CD8-positive, alpha-beta memory T cell (primary cell): ENCODE results near the gene ATAD3A. TPM values are rescaled to one million over a fixed set of nuclear protein-coding genes. Genes with fewer than 3 reads are reported as not detected.
A peak's percentile ranks its signal among the peaks of the same experiment; 100 is the strongest.
"Not testable (repeated sequence)": the region's sequence is repeated elsewhere in the genome, so short reads cannot be mapped to it uniquely, and the experiment has no call there.

ENCODE experiments used
- CTCF ChIA-PET: fragments of 350-600 bp; sonication (Branson Sonifier 250); formaldehyde crosslinking; loops from one replicate; lab custom pipeline; 2021; ENCODE audit warnings: antibody characterized with exemption; lab: Charles Lee
- POLR2A ChIA-PET: fragments of 350-600 bp; sonication (Branson Sonifier 250); formaldehyde crosslinking; loops from one replicate; lab custom pipeline; 2021; ENCODE audit warnings: antibody characterized with exemption; lab: Charles Lee
- DNase-seq, 5 donors: peaks; one replicate each; pipeline versions ENCODE4 v3.0.0 to v3.0.0-alpha.2; 2020 to 2022; ENCODE audit warnings: mixed read lengths in 1 of 5
- H3K27ac ChIP-seq: one replicate; pipeline ENCODE4 v1.7.0; 2013; ENCODE audit warnings: low read depth, mild to moderate bottlenecking, low read length, moderate library complexity
- H3K27me3 ChIP-seq: 2 replicates; pipeline ENCODE4 v1.7.0; 2013; ENCODE audit warnings: low read length, mild to moderate bottlenecking; ENCODE audit not compliant: insufficient read depth, poor library complexity, severe bottlenecking
- H3K36me3 ChIP-seq: 2 replicates; pipeline ENCODE4 v1.7.0; 2013; ENCODE audit warnings: mild to moderate bottlenecking, low read length, moderate library complexity; ENCODE audit not compliant: insufficient read depth
- H3K4me1 ChIP-seq: 2 replicates; pipeline ENCODE4 v1.7.0; 2013; ENCODE audit warnings: mild to moderate bottlenecking, low read length, moderate library complexity; ENCODE audit not compliant: insufficient read depth
- H3K4me3 ChIP-seq: 2 replicates; pipeline ENCODE4 v1.7.0; 2013; ENCODE audit warnings: mild to moderate bottlenecking, low read length
- H3K9me3 ChIP-seq: 2 replicates; pipeline ENCODE4 v1.7.0; 2013; ENCODE audit warnings: mild to moderate bottlenecking, low read length
- H3K27ac Mint-ChIP-seq, 8 donors: one replicate each; pipeline ENCODE4 v1.8.0; 2020 to 2021; ENCODE audit warnings: mixed read lengths in 8 of 8, mild to moderate bottlenecking in 6 of 8, inconsistent platforms in 3 of 8, moderate library complexity in 3 of 8
- H3K27me3 Mint-ChIP-seq, 2 donors: one replicate each; pipeline ENCODE4 v1.8.0; 2020 to 2021; ENCODE audit warnings: mixed read lengths in 2 of 2, mild to moderate bottlenecking in 1 of 2, moderate library complexity in 1 of 2
- H3K36me3 Mint-ChIP-seq, 3 donors: one replicate each; pipeline ENCODE4 v1.8.0; 2020 to 2021; ENCODE audit warnings: mixed read lengths in 3 of 3, inconsistent platforms in 1 of 3, mild to moderate bottlenecking in 1 of 3
- H3K4me1 Mint-ChIP-seq, 3 donors: one replicate each; pipeline ENCODE4 v1.8.0; 2020 to 2021; ENCODE audit warnings: mixed read lengths in 3 of 3, inconsistent platforms in 1 of 3, mild to moderate bottlenecking in 1 of 3
- H3K4me3 Mint-ChIP-seq, 7 donors: one replicate each; pipeline ENCODE4 v1.8.0; 2020 to 2021; ENCODE audit warnings: mixed read lengths in 7 of 7, mild to moderate bottlenecking in 6 of 7, moderate library complexity in 4 of 7, inconsistent platforms in 2 of 7
- H3K9me3 Mint-ChIP-seq, 5 donors: one replicate each; pipeline ENCODE4 v1.8.0; 2020 to 2022; ENCODE audit warnings: mixed read lengths in 5 of 5, mild to moderate bottlenecking in 3 of 5, moderate library complexity in 2 of 5, inconsistent platforms in 1 of 5
- polyA plus RNA-seq: library from polyadenylated mRNA; unstranded; fragments of 300-500 nt; fragmentation: Illumina TruSeq; gene quantifications from one replicate; pipeline ENCODE4 v1.2.3, GENCODE V29; 2021
- total RNA-seq, 2 experiments: library from RNA; stranded (reverse); gene quantifications; one replicate each; pipeline ENCODE4 v1.2.3, GENCODE V29; 2021

Gene ATAD3A
- total and polyA plus RNA-seq, 3 experiments from 2014 or later = 16.0 to 98.7 (median 97.4) TPM

DNA sequence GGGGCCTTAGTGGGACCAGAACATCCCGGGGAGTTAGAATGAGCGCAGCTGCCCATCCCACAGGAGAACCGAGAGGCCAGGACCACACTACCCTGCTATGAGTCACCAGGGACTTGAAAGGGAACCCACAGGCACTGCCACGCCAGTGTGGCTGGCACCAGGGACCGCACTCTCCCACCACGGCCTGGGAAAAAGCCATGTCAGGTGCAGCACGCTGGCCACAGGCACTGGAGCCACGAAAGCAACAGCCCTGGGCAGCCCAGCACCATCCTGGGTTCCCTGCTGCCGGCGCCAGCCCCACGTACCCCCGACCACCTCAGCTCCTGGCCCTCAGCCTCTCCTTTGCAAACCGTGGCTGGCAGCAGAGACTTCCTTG is 42.6 kb downstream of the ATAD3A start:
- H3K9me3 ChIP-seq = no peaks in the 10 kb centered on the region
- ChIA-PET POLR2A (interaction anchor here (0.9 kb wide), 1 partner anchor 16 kb away, joined by 3 read pairs; no protein-coding TSS in a partner anchor), CTCF (no interaction called here)
- Mint-ChIP-seq H3K36me3 (peaks cover 0 to 1% (median 0%) of the 10 kb centered on the region in 3 donors), H3K27ac (peak overlapping the region in 1 of 8 donors; percentile 69), H3K9me3 (no peaks in the 10 kb centered on the region), H3K4me3 (no peak overlapping the region), H3K27me3 (no peaks in the 10 kb centered on the region), H3K4me1 (peaks cover 0 to 11% (median 4%) of the 10 kb centered on the region in 3 donors)
- H3K27ac ChIP-seq = no peak overlapping the region
- H3K36me3 ChIP-seq = no peaks in the 10 kb centered on the region
- no peak overlapping the region for H3K4me3 ChIP-seq
- DNase-seq = no peak
- no peaks in the 10 kb centered on the region for H3K4me1 ChIP-seq
- H3K27me3 ChIP-seq = no peaks in the 10 kb centered on the region

DNA sequence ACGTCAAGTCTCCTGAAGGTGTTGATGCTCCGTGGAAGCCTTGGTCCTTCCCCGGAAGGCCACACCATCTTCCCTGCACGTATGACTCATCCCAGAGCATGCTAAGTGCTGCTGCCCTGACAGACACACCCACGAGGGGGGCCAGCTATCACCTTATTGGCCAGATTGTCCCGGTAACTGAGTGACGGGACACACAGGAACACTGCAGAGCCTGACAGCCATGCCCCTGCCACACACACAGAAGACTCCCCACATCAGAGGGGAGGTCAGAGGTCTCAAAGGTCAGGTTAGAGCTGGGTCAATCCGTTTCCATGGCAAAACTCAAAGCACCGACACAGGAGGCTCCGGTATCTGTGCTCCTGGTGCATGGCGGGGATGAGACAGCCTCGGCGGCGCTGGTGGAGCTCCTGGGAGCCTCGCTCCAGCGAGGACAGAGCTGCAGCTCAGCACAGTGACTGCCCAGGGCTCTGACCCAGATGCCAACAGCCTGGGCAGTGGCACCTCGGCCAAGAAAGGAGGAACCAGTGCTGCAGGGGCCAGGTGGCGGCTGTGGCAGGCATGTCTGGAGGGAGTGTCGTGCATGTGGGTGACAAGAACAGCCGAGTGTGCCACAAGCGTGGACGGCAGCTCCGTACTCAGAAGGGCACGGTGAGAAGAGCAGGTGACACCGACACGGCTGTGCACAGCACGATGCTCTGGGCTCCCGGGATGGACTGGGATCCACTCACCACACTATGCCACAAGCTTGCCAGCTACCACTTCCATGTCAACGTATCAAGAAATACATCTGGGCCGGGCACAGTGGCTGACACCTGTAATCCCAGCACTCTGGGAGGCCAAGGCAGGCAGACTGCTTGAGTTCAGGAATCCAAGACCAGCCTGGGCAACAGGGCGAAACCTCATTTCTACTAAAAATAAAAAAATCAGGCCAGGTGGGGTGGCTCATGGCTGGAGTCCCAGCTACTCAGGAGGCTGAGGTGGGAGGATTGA is 43.3 kb downstream of the ATAD3A start:
- Mint-ChIP-seq H3K4me3 (no peak overlapping the region), H3K27me3 (no peaks in the 10 kb centered on the region), H3K4me1 (peaks cover 0 to 11% (median 4%) of the 10 kb centered on the region in 3 donors), H3K36me3 (peaks cover 0 to 1% (median 0%) of the 10 kb centered on the region in 3 donors), H3K9me3 (no peaks in the 10 kb centered on the region), H3K27ac (peak overlapping the region in 2 of 8 donors; percentile 66 to 69)
- Histone ChIP-seq H3K27ac (no peak overlapping the region), H3K27me3 (no peaks in the 10 kb centered on the region), H3K9me3 (no peaks in the 10 kb centered on the region), H3K4me1 (no peaks in the 10 kb centered on the region), H3K36me3 (no peaks in the 10 kb centered on the region), H3K4me3 (no peak overlapping the region)
- no peak for DNase-seq
- POLR2A ChIA-PET = interaction anchor here (0.9 kb wide), 1 partner anchor 17 kb away, joined by 3 read pairs; no protein-coding TSS in a partner anchor
- CTCF ChIA-PET = no interaction called here

DNA sequence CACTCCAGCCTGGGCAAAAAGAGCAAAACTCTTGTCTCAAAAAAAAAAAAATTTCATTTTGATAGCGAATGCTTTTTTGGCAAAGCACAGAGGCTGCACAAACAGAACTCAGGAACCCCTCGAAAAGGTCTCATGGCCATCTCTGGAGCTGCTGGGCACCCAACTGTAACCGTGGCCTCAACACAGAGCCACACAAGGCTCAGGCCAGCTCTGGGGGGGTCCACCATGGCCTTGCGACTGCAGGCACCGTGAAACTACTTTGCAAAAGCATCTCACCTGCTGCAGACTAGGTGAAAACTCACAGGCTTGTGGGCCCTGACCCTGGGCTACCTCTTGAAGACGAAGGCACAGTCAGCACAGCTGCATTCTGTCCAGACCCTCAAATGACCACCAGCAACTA is 44.5 kb downstream of the ATAD3A start:
- DNase-seq = no peak
- Mint-ChIP-seq H3K27ac (no peak overlapping the region), H3K36me3 (peaks cover 0 to 11% (median 0%) of the 10 kb centered on the region in 3 donors), H3K4me1 (peaks cover 0 to 7% (median 2%) of the 10 kb centered on the region in 3 donors), H3K4me3 (no peak overlapping the region), H3K9me3 (no peaks in the 10 kb centered on the region), H3K27me3 (no peaks in the 10 kb centered on the region)
- POLR2A ChIA-PET = no interaction called here
- H3K27ac ChIP-seq = no peak overlapping the region
- no peaks in the 10 kb centered on the region for H3K4me1 ChIP-seq
- no peak overlapping the region for H3K4me3 ChIP-seq
- H3K9me3 ChIP-seq = no peaks in the 10 kb centered on the region
- peaks cover under 1% of the 10 kb centered on the region for H3K36me3 ChIP-seq
- no peaks in the 10 kb centered on the region for H3K27me3 ChIP-seq
- CTCF ChIA-PET = no interaction called here

GRCh38 chr1:1556961-1557360 is 45.0 kb downstream of the ATAD3A start:
- H3K4me1 ChIP-seq, H3K36me3 ChIP-seq, H3K27me3 ChIP-seq, H3K27ac ChIP-seq, H3K4me3 Mint-ChIP-seq, DNase-seq, H3K4me1 Mint-ChIP-seq, H3K27ac Mint-ChIP-seq, H3K9me3 Mint-ChIP-seq, H3K9me3 ChIP-seq, H3K27me3 Mint-ChIP-seq, H3K4me3 ChIP-seq, CTCF ChIA-PET: not testable (repeated sequence)
- peaks cover 0 to 15% (median 2%) of the 10 kb centered on the region in 3 donors for H3K36me3 Mint-ChIP-seq
- POLR2A ChIA-PET = interaction anchor here (0.7 kb wide), 1 partner anchor 383 kb away, joined by 3 read pairs; the partner anchor contains the start of gene TTLL10

DNA sequence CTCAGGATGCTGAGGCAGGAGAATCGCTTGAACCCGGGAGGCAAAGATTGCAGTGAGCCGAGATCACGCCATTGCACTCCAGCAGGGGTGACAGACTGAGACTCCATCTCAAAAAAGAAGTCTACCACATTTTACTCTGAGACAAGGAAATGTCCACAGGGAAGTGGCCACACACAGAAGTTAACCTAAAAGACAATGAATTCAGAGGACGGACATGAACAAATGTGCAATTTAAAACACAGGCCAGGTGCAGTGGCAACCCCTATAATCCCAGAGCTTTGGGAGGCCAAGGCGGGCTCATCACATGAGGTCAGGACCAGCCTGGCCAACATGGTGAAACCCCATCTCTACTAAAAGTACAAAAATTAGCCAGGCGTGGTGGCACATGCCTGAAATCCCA is 45.7 kb downstream of the ATAD3A start:
- DNase-seq, H3K9me3 ChIP-seq, H3K27me3 Mint-ChIP-seq, H3K27ac ChIP-seq, H3K4me1 ChIP-seq, H3K4me1 Mint-ChIP-seq, CTCF ChIA-PET, H3K4me3 Mint-ChIP-seq, H3K27me3 ChIP-seq, POLR2A ChIA-PET, H3K4me3 ChIP-seq, H3K9me3 Mint-ChIP-seq: not testable (repeated sequence)
- H3K36me3 ChIP-seq = peaks cover 11% of the 10 kb centered on the region
- peak overlapping the region in 2 of 8 donors; percentile 31 to 61 for H3K27ac Mint-ChIP-seq
- H3K36me3 Mint-ChIP-seq = peaks cover 0 to 23% (median 3%) of the 10 kb centered on the region in 3 donors

GRCh38 chr1:1558591-1558990 is 46.6 kb downstream of the ATAD3A start:
- Histone ChIP-seq H3K27me3 (no peaks in the 10 kb centered on the region), H3K4me3 (no peak overlapping the region), H3K36me3 (peaks cover 20% of the 10 kb centered on the region), H3K4me1 (no peaks in the 10 kb centered on the region), H3K27ac (no peak overlapping the region), H3K9me3 (no peaks in the 10 kb centered on the region)
- peaks cover 0 to 30% (median 3%) of the 10 kb centered on the region in 3 donors for H3K36me3 Mint-ChIP-seq
- ChIA-PET POLR2A (interaction anchor here (0.5 kb wide), 1 partner anchor 126 kb away, joined by 3 read pairs; no protein-coding TSS in a partner anchor), CTCF (no interaction called here)
- no peak overlapping the region for H3K4me3 Mint-ChIP-seq
- H3K4me1 Mint-ChIP-seq = peaks cover 0 to 7% (median 2%) of the 10 kb centered on the region in 3 donors
- H3K27ac Mint-ChIP-seq = peak overlapping the region in 3 of 8 donors; percentile 17 to 82 (median 44)
- DNase-seq = no peak
- no peaks in the 10 kb centered on the region for H3K27me3 Mint-ChIP-seq
- no peaks in the 10 kb centered on the region for H3K9me3 Mint-ChIP-seq

GRCh38 chr1:1559066-1559465 is 47.1 kb downstream of the ATAD3A start:
- H3K27me3 ChIP-seq = no peaks in the 10 kb centered on the region
- H3K4me3 Mint-ChIP-seq = no peak overlapping the region
- H3K27ac Mint-ChIP-seq = peak overlapping the region in 3 of 8 donors; percentile 17 to 60 (median 44)
- peaks cover 3 to 5% (median 4%) of the 10 kb centered on the region in 3 donors for H3K4me1 Mint-ChIP-seq
- CTCF ChIA-PET = no interaction called here
- no peaks in the 10 kb centered on the region for H3K4me1 ChIP-seq
- no peak for DNase-seq
- H3K36me3 ChIP-seq = peaks cover 25% of the 10 kb centered on the region
- H3K36me3 Mint-ChIP-seq = peaks cover 0 to 34% (median 8%) of the 10 kb centered on the region in 3 donors
- no peak overlapping the region for H3K27ac ChIP-seq
- no peaks in the 10 kb centered on the region for H3K27me3 Mint-ChIP-seq
- POLR2A ChIA-PET = no interaction called here
- no peak overlapping the region for H3K4me3 ChIP-seq
- no peaks in the 10 kb centered on the region for H3K9me3 Mint-ChIP-seq
- no peaks in the 10 kb centered on the region for H3K9me3 ChIP-seq

DNA sequence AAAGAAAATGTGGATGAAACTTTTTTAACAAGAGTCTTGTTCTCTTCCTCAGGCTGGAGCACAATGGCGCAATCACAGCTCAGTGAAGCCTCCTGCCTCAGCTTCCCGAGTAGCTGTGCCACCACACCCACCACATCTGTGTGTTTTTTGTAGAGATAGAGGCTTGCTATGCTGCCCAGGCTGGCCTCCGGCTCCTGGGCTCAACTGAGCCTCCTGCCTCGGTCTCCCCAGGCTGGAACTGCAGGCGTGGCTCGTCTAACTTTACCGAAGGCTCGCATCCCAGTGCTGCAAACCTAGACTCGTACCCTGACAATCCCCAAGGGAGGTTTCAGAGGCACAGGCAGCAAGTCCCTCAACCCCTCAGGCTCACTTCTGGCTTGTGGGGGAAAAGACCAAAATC is 48.2 kb downstream of the ATAD3A start:
- DNase-seq = no peak
- peaks cover 31% of the 10 kb centered on the region for H3K36me3 ChIP-seq
- Mint-ChIP-seq H3K9me3 (no peaks in the 10 kb centered on the region), H3K36me3 (peaks cover 6 to 45% (median 15%) of the 10 kb centered on the region in 3 donors), H3K27ac (peak overlapping the region in 1 of 8 donors; percentile 58), H3K4me3 (no peak overlapping the region), H3K4me1 (peaks cover 7 to 12% (median 10%) of the 10 kb centered on the region in 3 donors), H3K27me3 (no peaks in the 10 kb centered on the region)
- CTCF ChIA-PET = no interaction called here
- no peaks in the 10 kb centered on the region for H3K9me3 ChIP-seq
- no peaks in the 10 kb centered on the region for H3K4me1 ChIP-seq
- no peaks in the 10 kb centered on the region for H3K27me3 ChIP-seq
- no peak overlapping the region for H3K4me3 ChIP-seq
- POLR2A ChIA-PET = no interaction called here
- no peak overlapping the region for H3K27ac ChIP-seq
